Measurements from ENCODE around the gene FLVCR1.
"Not testable (repeated sequence)": the region's sequence is repeated elsewhere in the genome, so short reads cannot be mapped to it uniquely, and the experiment has no call there.

FLVCR1 gene

DNA sequence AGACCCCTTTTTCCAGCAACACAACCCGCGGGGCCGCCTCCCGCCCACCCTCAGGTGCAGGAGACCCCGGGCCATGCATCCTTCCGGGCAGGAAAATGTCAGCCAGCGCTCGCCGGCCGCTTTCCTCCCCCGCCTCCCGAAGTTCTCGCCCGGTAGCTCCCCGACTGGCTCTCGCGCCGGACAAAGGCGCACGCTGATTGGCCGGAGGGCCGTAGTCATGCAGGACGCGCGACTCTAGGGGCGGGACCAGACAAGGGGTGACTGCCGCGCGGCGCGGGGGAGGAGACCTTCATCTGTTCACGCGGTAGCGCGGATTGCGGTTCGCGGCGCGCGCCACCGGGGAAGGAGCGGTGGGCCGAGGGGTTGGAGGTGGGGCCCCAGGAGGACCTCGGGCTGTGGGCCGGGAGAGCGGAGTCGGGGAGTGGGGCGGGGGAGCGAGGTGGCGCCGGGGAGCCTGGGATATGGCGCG is at the start of gene FLVCR1:
FLVCR1 (plus strand) TSS at position 284 of the 469 bp plus-strand sequence; CDS start at position 462, 178 bp downstream.
- peak; percentile 83 to 95 for DNase-seq (ENCODE audit: low read depth in 2 of 2)

DNA sequence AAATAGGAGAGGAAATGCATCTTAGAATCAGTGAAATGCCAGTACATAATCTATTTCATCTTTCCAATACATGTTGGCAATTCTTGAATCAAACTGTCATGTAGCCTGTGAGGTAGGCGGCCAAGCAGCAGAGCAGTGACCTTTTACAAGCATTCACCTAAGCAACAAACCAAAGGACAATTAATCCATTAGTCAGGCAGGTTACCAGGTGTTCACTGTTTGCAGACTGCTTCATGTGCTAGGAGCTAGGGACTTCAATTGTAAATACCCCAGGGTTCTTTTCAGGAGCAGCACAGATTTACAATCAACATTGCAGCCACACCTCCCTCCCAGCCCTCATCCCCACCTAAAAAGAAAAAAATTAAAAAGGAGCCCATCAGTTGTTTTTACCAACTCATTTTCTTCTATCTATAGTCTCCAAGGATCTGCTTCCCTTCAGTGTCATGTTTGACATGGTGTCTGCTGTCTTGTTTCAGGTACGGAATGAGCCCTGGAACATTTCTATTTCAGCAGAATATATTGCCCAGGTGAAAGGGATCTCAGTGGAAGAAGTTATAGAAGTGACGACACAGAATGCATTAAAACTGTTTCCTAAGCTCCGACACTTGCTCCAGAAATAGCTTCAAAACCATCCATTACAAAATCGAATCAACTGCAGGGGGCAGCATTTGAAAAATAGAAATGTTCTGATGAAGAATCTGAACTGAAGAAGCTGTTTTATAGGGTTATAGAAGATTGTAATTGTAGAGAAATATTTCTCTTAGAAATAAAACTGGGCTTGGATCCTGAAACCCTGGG is 43.3 kb upstream of the FLVCR1 start:
- DNase-seq (ENCODE audit: low read depth in 2 of 2) = no peak

DNA sequence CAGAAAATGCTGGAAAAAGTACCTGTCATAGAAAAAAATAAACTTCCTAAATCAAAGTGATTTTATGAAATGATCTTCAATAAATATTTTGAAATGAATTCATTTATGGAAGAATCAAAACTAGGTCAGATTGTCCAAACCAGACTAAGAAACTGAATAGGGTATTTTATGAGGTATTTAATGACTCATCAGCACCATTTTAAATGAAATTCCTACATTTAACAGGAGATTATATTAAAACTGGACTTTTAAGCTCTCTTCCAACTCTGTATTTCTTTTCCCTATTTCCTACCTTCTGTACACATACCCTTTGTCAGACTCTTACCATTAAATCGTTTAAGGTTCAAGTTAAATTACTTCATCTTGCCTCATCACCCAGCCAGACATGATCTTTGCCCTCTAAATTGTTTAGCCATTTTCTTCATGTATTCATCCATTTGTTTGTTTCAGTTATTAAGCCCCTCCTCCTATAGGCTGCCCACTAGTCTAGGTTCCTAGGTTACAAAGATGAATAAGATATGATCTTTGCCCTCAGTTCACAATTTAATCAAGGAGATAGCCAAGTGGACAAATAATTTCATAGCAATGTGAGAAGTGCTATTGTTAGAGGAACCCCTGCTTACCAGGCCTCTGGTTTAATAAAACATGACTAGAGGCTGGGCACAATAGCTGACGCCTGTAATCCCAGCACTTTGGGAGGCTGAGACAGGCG is 41.4 kb upstream of the FLVCR1 start:
- DNase-seq (ENCODE audit: low read depth in 2 of 2) = no peak

DNA sequence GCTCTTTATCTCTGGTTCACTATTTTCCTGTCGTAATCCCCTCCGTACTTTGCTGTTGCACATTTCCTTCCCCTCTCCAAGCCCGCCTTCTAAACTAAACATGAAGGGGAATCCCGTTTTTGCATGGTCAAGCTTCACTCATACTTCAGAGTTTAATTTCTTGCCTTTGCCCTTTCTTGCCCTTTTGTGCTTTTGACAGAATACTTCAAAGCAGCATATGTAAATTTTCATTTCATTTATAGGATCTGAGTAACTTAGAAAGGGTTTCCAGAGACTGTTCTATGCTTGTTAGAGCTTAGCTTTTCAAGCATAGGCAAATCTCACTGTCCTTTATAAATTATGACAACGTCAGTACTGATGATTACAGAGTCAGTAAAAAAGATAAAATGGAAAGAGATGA is 38.3 kb upstream of the FLVCR1 start:
- no peak for DNase-seq (ENCODE audit: low read depth in 2 of 2)

DNA sequence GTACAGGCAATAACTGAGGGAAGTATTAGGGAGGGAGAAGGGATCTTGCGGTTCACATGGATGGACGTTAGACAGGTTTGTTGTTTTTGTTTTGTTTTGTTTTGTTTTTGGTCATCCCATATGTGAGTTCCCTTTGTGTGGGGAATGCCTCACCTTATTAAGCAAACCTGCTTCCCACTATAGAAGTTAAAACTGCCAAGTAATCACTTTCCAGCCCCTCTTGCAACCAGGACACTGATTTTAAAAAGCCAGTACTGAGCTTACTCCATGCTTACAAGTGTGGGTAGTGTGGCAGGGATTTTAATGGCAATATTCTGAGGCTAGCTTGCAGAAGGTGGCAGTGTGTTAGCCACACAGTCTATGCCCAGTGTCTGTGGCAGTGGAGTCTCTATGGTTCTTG is 37.1 kb upstream of the FLVCR1 start:
- DNase-seq (ENCODE audit: low read depth in 2 of 2) = no peak

DNA sequence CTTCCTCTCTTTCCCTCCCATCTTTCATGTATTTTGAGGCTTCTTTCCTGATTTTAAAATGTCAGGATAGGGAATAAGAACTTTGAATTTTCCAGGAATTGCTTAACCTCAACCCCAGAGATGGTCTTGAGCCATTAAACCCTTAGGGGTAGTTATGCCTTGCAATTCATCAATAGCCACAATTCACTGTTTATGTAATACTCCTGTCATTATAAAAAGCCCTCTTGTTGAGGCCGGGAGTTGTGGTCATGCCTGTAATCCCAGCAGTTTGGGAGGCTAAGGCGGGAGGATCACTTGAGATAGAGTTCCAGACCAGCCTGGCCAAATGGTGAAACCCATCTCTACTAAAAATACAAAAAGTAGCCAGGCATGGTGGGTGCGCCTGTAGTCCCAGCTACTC is 35.1 kb upstream of the FLVCR1 start:
- DNase-seq (ENCODE audit: low read depth in 2 of 2) = no peak

DNA sequence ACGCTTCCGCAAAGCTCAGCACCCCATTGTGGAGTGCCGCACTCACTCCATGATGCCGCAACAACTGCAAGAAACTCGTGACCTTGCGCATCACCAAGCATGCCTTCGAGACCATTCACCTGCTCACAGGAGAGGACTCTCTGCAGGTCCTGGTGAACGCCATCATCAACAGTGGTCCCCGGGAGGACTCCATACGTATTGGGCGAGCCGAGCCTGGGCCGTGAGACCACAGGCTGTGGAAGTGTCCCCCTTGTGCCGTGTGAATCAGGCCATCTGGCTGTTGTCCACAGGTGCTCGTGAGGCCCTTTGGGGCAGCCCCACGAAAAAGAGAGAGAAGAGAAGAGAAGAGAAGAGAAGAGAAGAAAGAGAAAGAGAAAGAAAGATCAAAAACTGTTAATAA is 33.9 kb upstream of the FLVCR1 start:
- DNase-seq (ENCODE audit: low read depth in 2 of 2) = no peak

DNA sequence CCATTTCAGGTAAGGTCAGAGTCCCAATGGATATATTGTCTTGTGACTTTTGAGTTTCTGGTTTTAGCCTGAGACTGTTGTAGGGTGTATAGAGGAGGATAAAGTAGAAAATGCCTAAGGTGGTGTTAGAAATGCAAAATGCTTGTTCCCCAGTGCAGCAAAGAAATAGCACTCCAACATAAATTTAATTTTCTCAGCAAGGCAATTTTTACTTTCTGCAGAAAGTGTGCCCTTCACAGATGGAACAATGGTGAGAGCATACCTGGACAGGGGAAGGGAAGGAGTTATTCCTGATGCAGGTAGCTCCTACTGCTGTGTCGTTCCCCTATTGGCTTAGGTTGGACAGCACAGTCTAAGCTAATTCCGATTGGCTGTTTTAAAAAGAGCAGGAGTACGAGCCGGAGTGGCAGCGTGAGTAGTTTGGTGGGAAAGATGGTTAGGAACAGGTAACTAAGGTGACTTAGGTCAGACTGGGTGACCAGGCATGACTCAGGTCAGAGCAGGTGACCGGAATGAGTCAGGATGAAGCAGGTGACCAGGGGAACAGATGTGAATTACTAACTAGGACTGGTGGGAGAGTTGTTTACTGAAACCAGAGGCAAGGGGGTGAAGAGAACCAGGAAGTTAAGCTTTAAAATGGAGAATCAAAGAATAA is 32.1 kb upstream of the FLVCR1 start:
- DNase-seq (ENCODE audit: low read depth in 2 of 2) = no peak

DNA sequence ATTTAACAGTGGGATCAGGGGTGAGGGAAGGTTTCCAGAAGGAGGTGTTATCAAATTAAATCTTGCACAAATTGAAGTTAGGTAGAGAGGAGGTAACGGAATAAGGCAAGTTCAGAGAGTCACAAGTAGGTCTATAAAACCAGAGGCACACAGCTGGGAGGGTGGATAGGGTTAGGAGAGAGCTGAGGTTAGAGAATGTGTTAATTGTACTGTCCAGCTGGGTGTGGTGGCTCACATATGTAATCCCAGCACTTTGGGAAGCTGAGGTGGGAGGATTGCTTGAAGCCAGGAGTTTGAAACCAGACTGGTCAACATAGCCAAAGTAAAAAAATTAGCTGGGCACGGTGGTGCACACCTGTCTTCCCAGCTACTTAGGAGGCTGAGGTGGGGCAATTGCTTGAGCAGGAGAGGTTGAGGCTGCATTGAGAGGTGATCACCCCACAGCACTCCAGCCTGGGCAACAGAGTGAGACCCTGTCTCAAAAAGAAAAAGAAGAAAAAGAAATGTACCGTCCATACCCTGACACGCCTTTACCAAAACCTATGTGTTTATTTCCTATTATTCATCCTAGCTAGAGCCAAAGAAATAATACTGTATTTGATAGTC is 30.8 kb upstream of the FLVCR1 start:
- no peak for DNase-seq (ENCODE audit: low read depth in 2 of 2)

DNA sequence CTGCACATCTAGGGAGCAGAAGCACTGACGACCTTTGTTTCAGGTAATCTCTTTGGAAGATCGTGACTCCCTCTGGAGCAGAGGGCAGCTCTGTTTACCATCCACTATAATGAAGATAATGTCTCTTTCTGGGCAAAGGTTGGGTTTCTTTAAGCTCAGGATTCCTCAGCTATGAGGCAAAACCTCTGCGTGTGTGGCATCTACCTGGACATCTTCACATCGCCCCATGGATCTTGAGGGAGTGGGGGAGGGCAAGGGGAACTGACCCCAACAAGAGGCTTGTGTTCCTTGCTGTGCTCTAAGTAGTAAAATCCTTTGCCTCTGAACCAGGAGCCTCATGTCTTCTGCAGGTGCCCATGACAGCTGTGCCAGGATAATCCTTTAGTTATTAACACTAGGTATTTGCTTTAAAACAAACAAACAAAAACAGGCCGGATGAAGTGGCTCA is 30.2 kb upstream of the FLVCR1 start:
- no peak for DNase-seq (ENCODE audit: low read depth in 2 of 2)

DNA sequence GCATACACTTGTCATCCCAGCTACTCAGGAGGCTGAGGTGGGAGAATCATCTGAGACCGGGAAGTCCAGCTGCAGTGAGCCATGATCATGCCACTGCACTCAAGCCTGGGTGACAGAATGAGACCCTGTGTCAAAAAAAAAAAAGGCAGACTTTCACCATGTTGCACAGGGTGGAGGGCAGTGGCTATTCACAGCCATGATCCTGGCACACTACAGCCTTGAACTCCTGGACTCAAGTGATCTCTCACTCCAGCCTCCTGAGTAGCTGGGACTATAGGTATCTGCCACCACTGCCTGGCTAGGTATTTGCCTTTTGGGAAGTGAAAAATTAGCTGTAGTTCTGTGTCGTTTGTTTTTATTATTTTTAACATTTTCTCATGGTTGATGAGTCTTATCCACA is 29.7 kb upstream of the FLVCR1 start:
- DNase-seq (ENCODE audit: low read depth in 2 of 2) = no peak

DNA sequence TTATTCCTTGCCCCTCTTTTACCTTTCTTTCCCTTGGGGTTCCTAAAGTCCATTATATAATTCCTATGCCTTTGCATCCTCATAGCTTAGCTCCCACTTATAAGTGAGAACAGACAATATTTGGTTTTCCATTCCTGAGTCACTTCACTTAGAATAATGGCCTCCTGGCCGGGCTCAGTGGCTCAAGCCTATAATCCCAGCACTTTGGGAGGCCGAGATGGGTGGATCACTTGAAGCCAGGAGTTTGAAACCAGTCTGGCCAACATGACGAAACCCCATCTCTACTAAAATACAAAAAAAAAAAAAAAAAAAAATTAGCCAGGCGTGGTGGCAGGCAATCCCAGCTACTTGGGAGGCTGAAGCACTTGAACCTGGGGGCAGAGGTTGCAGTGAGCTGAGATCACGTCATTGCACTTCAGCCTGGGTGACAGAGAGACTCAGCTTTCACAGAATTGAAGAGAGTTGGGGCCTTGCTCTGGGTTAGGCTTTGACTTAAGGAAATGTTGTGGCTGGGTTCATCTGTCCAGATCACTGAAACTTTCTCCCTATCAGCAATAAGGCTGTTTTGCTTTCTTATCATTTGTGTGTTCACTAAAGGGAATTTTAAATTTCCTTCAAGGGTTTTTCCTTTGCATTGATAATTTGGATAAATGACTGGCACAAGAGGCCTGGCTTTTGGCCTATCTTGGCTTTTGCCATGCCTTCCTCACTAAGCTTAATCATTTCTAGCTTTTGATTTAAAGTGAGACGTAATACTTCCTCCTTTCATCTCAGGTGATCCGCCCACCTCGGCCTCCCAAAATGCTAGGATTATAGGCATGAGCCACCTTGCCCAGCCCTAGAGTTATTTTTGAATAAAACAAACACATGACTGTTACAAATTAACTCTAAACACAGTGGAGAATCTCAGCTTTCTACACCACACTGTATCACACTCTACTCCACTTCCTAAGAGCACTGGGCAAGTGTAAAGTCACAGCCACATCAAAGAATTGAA is 24.6 kb upstream of the FLVCR1 start:
- not testable (repeated sequence) for DNase-seq (ENCODE audit: low read depth in 2 of 2)

DNA sequence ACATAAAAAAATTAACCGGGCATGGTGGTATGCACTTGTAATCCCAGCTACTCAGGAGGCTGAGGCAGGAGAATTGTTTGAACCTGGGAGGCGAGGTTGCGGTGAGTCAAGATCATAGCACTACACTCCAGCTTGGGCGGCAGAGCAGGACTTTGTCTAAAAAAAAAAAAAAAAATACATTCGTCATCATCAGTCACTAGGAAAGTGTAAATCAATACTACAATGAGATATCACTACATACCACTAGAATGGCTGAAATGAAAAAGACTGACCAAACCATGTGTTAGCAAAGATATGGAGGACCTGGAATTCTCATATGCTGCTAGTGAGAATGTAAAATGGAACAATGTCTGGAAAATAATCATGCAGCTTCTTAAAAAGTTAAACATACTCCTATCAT is 19.9 kb upstream of the FLVCR1 start:
- DNase-seq (ENCODE audit: low read depth in 2 of 2) = no peak

DNA sequence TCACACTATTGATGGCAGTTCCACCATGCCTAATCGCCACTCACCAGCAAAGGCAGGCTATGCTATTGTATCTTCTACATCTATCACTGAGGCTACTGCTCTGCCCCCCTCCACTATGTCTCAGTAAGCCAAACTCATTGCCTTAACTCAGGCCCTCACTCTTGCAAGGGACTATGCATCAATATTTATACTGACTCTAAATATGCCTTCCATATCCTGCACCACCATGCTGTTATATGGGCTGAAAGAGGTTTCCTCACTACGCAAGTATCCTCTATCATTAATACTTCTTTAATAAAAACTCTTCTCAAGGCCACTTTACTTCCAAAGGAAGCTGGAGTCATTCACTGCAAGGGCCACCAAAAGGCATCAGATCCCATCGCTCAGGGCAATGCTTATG is 13.6 kb upstream of the FLVCR1 start:
- not testable (repeated sequence) for DNase-seq (ENCODE audit: low read depth in 2 of 2)

DNA sequence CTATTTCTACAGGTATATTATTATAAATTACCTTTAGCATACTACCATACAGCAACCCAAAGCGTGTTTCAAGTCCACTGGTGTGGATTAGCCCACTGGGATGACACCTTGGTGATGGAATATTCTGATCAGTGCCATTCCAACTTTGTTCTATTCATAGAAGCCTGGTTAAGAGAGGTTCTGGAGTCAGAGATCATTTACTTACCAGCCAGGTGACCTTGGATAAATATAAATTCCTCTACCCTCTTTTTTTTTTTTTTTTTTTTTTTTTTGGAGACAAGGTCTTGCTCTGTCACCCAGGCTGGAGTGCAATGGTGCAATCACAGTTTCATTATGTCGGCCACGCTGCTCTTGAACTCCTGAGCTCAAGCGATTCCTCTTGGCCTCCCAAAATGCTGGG is 10.5 kb upstream of the FLVCR1 start, which contains the start of gene SPATA45:
SPATA45 (minus strand) TSS at position 101 of the 400 bp plus-strand sequence. CDS start 11,500 bp downstream, outside the sequence.
- DNase-seq (ENCODE audit: low read depth in 2 of 2) = no peak

DNA sequence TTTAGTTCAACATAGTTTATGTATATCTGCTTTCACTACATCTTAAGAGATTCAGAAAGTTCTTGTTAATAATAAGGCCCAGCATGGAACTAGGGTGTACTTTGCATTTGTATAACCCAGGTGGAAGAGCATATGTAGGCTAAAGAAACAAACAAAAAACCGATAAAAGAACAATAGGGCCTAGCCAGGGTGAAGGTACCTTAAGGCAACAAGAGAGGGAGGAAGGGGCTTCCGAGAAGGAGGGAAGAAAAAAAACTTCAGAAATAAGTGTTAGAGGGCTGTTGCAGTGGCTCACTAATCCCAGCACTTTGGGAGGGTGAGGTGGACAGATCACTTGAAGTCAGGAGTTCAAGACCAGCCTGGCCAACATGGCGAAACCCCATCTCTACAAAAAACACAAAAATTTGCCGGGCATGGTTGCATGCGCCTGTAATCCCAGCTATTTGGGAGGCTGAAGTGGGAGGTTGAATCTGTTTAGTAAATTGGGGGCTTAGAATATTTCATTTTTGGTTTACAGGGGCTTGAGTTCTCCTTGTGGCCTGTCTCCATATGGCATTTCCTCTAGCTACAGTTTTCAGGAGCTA is 5.9 kb upstream of the FLVCR1 start:
- no peak for DNase-seq (ENCODE audit: low read depth in 2 of 2)

DNA sequence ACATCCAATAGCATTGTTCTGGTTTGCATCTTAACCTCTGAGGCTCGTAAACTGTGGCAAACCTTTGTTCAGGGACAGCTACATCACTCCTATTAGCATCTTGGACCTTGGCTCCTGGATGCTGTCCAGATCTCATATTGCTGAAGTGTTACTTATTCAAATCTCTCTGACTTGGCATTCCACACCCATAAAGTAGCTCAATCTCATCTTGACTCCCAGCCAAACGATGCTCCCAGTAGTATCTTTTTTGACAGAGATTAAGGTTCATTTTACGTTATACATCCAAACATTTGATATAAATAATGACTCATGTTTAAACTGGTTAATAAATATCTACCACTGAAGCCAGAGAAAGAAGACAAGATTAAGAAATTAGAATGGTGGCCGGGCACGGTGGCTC is 4.4 kb upstream of the FLVCR1 start:
- no peak for DNase-seq (ENCODE audit: low read depth in 2 of 2)

DNA sequence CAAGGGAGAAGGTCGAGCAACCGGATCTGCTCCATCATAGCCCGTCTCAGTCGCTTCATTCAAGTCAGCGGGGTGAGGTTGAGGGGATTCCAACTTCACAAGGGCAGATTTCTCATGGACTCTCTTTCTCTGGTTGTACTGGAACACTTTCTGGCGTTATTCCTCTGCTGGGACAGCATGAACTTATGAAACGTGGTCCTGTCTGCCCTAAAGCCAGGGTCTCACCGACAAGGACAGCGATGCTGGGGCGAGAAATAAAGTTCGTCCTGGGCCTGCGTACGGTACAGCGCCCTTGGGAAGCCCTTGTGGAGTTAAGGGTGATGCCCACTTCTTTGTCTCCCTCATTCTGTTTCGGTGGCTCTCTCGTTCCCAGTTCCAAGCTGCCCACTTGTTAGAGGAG is 1.3 kb upstream of the FLVCR1 start:
- no peak for DNase-seq (ENCODE audit: low read depth in 2 of 2)

DNA sequence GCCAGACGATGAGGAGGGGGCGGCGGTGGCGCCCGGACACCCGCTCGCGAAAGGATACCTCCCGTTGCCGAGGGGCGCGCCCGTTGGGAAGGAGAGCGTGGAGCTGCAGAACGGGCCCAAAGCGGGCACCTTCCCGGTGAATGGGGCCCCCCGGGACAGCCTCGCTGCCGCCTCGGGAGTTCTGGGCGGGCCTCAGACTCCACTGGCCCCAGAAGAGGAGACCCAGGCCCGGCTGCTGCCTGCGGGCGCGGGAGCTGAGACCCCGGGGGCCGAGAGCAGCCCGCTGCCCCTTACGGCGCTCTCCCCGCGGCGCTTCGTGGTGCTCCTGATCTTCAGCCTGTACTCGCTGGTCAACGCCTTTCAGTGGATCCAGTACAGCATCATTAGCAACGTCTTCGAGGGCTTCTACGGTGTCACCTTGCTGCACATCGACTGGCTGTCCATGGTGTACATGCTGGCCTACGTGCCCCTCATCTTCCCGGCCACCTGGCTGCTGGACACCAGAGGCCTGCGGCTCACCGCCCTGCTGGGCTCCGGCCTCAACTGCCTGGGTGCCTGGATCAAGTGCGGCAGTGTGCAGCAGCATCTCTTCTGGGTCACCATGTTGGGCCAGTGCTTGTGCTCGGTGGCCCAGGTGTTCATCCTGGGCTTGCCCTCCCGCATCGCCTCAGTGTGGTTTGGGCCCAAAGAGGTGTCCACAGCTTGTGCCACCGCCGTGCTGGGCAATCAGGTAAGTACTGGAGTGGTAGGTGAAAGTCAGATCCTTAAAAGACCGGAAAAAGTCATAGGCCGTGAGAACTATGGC is 588 bp downstream of the FLVCR1 start:
- DNase-seq (ENCODE audit: low read depth in 2 of 2) = no peak

Data from stimulated activated CD4-positive, alpha-beta T cell treated with anti-CD3 and anti-CD28 coated beads, Interleukin-12 subunit alpha, Interleukin-12 subunit beta, amount 100 ng/mL, for 24 hours (primary cell).